Measurements from ENCODE around the gene IDH3B. TPM values are rescaled to one million over a fixed set of nuclear protein-coding genes. Genes with fewer than 3 reads are reported as not detected.

Gene IDH3B
- total and polyA plus RNA-seq, 10 donors: 59.4 to 105 (median 84.7) TPM

DNA sequence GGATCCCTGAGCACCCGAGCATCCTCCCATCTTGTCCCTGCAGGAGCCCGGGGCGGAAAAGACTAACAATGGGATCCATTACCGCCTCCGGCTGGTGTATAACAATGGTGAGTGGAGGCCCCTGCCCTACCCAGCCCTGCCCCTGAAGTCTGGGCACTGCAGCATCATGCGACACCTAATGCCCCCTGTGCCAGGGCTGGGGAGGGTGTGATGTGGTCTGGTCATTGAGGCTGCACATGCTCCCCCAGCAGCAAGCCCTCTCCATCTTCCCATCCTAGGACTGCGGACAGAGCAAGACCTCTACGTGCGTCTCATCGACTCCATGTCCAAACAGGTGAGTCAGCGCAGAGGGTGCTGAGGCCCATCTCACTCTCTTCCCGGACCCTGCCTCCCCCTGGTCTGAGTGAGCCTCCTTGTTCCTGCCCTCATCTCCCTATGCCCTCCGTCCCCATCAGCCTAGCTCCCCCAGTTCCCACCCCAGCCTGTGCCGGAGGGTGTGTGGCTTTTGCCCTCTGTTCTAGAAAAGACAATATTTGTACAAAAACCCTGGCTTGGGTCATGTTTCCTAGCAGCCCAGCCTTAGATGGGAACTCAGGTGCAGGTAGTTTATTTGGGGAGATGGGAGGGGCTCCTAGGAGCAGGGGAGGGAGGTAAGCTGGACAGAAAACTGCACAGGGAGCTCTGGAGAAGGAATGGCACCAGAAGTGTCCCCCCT lies 42.1 kb upstream of the IDH3B start:
- Histone ChIP-seq H3K4me3 (no peak overlapping the region), H3K9me3 (no peaks in the 10 kb centered on the region), H3K4me1 (no peaks in the 10 kb centered on the region), H3K27ac (no peak overlapping the region), H3K36me3 (no peaks in the 10 kb centered on the region), H3K27me3 (replicated peaks in 1 of 7) (peaks cover 0 to 36% (median 0%) of the 10 kb centered on the region in 7 donors)
- WGBS, 5 donors: 90 to 97% (median 94%) methylated on average over 14 of the region's 14 CpGs
- intact Hi-C loops (cut with DNase I; ENCODE audit: low total_unique reads): no loop called here
- DNase-seq: peak; percentile 37
- TF ChIP-seq POLR2AphosphoS5 (IDR thresholded peaks at IDR 0.05) (no peak), POLR2A (IDR thresholded peaks at IDR 0.05) (no peak)
- TF ChIP-seq, protein P1, sequence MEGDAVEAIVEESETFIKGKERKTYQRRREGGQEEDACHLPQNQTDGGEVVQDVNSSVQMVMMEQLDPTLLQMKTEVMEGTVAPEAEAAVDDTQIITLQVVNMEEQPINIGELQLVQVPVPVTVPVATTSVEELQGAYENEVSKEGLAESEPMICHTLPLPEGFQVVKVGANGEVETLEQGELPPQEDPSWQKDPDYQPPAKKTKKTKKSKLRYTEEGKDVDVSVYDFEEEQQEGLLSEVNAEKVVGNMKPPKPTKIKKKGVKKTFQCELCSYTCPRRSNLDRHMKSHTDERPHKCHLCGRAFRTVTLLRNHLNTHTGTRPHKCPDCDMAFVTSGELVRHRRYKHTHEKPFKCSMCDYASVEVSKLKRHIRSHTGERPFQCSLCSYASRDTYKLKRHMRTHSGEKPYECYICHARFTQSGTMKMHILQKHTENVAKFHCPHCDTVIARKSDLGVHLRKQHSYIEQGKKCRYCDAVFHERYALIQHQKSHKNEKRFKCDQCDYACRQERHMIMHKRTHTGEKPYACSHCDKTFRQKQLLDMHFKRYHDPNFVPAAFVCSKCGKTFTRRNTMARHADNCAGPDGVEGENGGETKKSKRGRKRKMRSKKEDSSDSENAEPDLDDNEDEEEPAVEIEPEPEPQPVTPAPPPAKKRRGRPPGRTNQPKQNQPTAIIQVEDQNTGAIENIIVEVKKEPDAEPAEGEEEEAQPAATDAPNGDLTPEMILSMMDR (IDR thresholded peaks at IDR 0.05 in 8 of 11, conservative IDR thresholded peaks at IDR 0.05 in 3 of 11): no peak

DNA sequence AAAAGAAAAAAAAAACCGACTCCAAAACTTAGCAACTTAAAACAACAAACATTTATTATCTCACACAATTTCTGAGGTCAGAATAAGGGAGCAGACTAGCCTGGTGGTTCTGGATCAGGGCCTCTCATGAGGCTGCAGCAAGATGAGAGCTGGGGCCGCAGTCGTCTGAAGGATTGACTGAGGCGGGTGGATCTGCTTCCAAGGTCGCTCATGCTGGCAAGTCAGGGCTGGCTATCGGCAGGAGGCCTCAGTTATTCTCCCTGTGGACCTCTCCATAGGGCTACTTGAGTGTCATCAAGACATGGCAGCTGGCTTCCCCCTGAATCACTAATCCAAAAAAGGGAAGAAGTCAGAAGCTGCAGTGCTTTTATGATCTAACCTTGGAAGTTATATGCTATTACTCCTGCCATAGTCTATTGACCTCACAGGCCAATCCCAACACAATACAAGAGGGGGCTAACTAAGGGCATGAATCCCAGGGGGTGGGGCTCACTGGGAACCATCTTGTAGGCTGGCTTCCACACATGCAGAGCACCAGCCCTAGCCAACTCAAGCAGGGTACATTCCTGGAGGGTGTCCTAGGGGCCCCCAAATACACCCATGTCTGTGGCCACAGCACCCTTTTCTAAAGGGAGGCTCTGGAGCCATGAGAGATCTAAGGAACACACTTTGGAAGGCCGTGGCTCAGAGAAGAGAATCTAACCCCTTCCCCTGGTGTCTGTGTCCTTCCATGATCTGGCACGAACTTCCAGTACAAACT lies 39.9 kb upstream of the IDH3B start:
- no peak overlapping the region for H3K4me3 ChIP-seq
- no peaks in the 10 kb centered on the region for H3K36me3 ChIP-seq
- intact Hi-C loops (cut with DNase I; ENCODE audit: low total_unique reads): no loop called here
- no peaks in the 10 kb centered on the region for H3K4me1 ChIP-seq
- TF ChIP-seq POLR2AphosphoS5 (IDR thresholded peaks at IDR 0.05) (no peak), POLR2A (IDR thresholded peaks at IDR 0.05) (no peak)
- TF ChIP-seq, protein P1 (IDR thresholded peaks at IDR 0.05 in 8 of 11, conservative IDR thresholded peaks at IDR 0.05 in 3 of 11): no peak
- peaks cover 0 to 32% (median 0%) of the 10 kb centered on the region in 7 donors for H3K27me3 ChIP-seq (replicated peaks in 1 of 7)
- WGBS, 5 donors: 83 to 93% (median 90%) methylated on average over 8 of the region's 8 CpGs
- DNase-seq: no peak
- H3K27ac ChIP-seq: no peak overlapping the region
- H3K9me3 ChIP-seq: no peaks in the 10 kb centered on the region

DNA sequence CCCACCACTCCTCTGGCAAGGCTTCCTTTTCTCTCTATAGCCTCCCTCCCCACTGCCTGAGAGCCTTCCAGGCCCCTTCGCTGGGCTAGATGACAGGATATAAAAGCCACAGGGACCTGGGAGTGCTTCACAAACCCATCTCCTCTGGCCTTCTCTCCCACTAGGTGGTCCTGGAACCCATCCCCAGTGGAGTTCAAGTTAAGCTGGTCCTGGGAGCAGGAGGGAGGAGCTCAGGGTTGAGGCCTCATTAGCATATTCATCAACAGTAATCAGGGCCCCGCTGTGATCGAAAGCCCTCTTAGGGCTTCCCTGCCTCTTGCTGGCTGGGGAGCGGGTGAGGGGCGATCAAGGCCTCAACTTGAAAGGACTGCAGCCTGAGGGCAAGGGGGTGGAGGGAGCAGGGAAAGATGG lies 37.7 kb upstream of the IDH3B start:
- Histone ChIP-seq H3K4me1 (no peaks in the 10 kb centered on the region), H3K9me3 (no peaks in the 10 kb centered on the region), H3K27ac (no peak overlapping the region), H3K27me3 (replicated peaks in 1 of 7) (peaks cover 0 to 52% (median 5%) of the 10 kb centered on the region in 7 donors), H3K36me3 (no peaks in the 10 kb centered on the region), H3K4me3 (no peak overlapping the region)
- WGBS, 5 donors: 64 to 87% (median 82%) methylated on average over 5 of the region's 5 CpGs
- no peak for DNase-seq
- intact Hi-C loops (cut with DNase I; ENCODE audit: low total_unique reads): no loop called here
- no peak for TF ChIP-seq POLR2A (IDR thresholded peaks at IDR 0.05)
- TF ChIP-seq, protein P1 (IDR thresholded peaks at IDR 0.05 in 8 of 11, conservative IDR thresholded peaks at IDR 0.05 in 3 of 11): no peak
